AG10803 (cell line): Measurements from ENCODE around the gene CTSE.

Source experiments
- DNase-seq: peaks from one replicate; pipeline ENCODE4 v3.0.0; 2010; ENCODE audit warnings: low read depth
- H3K4me3 ChIP-seq: 2 replicates; pipeline ENCODE4 v1.5.1; 2011; ENCODE audit warnings: mild to moderate bottlenecking, low read length, control low read depth
- TF ChIP-seq, protein P1 (sequence below): conservative IDR thresholded peaks from 2 replicates; pipeline ENCODE4 v1.5.1; 2011; ENCODE audit warnings: mild to moderate bottlenecking, low read length, control low read depth, inconsistent platforms

CTSE gene

DNA sequence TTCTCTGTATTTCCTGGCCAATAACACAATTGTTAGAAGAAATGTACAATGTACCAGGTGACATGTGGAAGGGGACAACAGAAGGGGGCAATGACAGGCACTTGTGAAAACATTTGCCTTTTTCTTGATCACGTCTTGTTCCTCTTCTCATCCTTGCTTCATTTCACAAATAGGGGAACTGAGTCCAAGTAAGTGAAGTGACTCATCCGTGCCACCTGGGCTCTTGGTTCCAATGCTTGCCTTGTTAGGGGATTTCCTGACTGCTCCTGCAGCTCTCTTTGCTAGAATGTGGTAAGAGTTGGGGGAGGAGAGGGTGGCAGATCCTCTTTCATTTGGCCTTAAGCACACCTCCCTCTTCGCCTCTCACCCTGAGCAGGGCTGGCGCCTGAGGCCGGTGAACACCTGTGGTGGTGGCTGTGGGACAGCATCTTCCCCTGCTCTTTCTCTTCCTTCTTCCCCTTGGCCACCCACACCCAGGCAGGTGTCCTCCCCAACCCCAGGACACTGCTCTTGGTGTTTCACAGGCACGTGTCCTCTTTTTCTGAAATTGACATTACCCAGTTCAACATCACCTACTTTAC lies 27.1 kb upstream of the CTSE start:
- H3K4me3 ChIP-seq: no peak overlapping the region
- DNase-seq: no peak
- TF ChIP-seq, protein P1, sequence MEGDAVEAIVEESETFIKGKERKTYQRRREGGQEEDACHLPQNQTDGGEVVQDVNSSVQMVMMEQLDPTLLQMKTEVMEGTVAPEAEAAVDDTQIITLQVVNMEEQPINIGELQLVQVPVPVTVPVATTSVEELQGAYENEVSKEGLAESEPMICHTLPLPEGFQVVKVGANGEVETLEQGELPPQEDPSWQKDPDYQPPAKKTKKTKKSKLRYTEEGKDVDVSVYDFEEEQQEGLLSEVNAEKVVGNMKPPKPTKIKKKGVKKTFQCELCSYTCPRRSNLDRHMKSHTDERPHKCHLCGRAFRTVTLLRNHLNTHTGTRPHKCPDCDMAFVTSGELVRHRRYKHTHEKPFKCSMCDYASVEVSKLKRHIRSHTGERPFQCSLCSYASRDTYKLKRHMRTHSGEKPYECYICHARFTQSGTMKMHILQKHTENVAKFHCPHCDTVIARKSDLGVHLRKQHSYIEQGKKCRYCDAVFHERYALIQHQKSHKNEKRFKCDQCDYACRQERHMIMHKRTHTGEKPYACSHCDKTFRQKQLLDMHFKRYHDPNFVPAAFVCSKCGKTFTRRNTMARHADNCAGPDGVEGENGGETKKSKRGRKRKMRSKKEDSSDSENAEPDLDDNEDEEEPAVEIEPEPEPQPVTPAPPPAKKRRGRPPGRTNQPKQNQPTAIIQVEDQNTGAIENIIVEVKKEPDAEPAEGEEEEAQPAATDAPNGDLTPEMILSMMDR: no peak

DNA sequence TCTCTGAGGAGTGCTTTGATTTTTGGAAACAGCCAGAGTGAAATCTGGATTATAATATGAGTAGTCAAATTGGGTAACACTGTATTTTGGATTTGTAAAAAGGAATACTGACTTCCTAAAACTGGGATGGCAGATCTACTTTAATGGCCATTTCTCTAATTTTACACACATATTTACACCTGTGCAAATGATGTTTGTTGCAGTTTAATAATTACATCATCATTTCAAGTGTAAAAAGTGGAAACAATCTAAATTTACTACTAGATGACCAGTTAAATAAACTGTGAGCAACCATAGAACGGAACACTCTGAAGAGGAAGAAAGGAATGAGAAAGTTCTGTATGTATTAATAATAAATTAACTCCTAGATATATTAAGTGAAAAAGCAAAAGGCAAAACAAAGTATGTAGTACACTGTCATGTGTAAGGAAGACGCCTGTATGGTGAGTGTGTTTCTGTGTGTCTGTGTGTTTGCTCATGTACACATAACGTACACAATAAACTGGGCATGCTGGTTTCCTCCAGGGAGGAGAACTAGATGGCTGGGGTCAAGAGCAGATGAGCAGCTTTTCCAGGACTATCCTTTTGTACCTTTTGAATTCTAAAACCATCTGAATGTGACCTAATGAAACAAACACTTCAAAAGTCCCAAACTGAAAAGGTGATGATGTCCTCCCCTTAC lies 26.4 kb upstream of the CTSE start:
- TF ChIP-seq, protein P1: no peak
- DNase-seq: no peak
- H3K4me3 ChIP-seq: no peak overlapping the region

DNA sequence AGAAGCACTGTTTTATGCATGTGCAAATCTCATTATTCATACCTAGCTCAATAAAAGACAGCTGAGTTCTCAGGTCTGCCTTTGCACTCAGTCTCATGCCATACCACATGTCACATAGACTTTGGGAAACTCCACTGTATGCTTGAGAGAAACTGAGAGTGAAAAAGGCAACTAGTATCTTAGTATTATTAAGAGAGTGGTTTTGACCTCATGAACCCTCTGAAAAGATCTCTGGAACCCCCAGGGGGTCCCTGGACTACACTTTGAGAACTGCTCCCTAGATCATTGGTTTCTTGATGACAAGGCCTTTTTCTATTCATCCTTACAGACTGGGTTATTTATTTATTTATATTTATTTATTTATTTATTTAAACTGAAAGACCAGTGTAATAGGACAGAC lies 25.6 kb upstream of the CTSE start:
- no peak for DNase-seq
- no peak overlapping the region for H3K4me3 ChIP-seq
- TF ChIP-seq, protein P1: no peak

DNA sequence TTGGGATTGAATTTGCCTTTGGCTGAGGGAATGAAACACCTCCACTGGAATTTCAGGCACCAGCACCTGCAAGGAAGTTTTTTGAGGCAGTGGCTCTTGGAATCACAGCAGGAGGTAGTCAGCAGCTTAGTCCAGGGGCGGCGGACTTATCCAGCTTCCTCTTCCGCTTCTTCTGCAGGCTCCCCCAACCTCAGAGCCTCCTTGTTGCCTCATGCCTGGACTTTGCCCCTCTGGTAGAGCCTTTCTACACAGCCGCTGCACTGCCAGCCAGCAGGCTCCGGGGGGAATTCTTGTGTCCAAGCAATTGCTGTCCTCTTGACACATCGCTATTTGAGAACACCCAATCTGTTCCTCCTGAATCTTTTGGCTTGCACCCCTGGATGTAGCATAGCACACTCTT lies 24.9 kb upstream of the CTSE start:
- TF ChIP-seq, protein P1: no peak
- no peak for DNase-seq
- H3K4me3 ChIP-seq: no peak overlapping the region

DNA sequence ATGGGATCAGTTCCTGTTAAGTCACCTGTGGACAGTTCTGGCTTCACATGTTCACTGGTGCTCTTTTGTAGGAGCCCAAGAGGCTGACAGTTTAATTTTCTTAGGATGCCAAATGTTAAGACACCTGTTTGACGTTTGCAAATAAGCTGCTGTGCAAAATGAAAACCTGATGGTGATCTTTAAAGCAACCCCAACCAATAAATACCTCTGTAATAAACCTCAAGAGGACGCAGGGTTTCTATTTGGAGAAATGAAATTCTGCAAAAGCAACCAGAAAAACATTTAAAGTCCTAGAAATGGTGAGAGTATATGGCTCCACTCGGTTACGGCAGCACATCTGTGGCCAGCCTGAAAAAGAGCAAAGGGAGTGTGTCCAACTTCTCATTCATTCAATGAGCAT lies 23.6 kb upstream of the CTSE start:
- no peak overlapping the region for H3K4me3 ChIP-seq
- TF ChIP-seq, protein P1: no peak

DNA sequence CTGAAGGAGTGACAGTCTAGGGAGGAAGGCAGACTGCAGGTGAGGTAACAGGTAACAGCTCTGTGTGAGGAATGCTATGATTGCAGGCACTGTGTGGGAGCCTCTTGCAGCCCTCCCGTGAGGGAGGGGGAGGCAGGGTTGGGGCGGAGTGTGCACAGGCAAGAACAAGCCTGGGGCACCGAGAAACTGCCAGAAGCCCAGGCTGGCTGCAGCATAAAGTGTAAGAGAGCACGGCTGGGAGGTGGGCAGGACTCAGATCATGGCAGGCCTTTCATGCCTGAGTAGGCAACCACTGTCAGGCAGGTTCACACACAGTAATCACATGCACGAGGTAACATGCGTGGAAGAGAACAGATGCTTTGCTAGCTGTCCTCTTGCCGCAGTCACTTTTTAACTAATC lies 17.9 kb upstream of the CTSE start:
- DNase-seq: no peak
- H3K4me3 ChIP-seq: no peak overlapping the region
- TF ChIP-seq, protein P1: no peak

More for the DNA sequence above, 23.6 kb upstream of the CTSE start:
- DNase-seq: no peak

DNA sequence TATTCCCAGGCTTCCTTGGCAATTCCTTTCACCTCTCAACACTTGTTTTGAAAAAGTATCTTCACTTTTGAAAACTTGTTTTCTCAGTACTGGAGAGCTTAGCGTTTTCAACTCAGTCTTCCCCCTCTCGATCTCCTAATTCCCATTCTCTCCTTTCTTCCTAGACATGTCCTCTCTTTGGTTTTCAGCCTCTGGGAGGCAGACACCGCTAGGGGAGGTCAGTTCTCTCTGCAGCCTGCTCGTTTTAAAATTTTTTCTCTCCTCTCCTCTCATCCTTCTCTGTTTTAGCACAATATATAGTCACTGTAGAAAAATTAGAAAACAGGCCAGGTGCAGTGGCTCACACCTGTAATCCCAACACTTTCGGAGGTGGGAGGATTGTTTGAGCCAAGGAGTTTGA lies 16.6 kb upstream of the CTSE start:
- no peak for DNase-seq
- TF ChIP-seq, protein P1: no peak
- no peak overlapping the region for H3K4me3 ChIP-seq
